ENCODE measurements around the gene MRPL49.
"Not testable (repeated sequence)": the region's sequence is repeated elsewhere in the genome, so short reads cannot be mapped to it uniquely, and the experiment has no call there.

The MRPL49 gene

DNA sequence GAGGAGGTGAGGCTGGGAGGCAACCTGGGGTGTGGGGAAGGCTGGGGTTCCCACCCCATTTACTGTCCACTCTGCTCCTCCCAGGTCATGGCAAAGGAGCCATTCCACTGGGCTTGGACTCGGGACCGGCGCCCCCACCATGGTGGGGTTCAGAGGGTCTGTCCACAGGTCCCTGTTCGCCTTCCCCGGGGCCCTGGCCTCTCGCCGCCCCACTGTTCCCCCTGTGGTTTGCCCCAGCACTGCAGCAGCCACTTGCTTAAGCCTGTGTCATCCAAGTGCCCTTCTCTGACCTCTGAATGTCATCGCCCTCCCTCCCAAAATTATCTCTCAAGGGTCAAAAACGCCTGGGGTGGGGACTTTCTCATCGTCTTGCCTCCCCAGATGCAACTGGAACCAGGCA lies 50.5 kb downstream of the MRPL49 start:
- DNase-seq: no peak

DNA sequence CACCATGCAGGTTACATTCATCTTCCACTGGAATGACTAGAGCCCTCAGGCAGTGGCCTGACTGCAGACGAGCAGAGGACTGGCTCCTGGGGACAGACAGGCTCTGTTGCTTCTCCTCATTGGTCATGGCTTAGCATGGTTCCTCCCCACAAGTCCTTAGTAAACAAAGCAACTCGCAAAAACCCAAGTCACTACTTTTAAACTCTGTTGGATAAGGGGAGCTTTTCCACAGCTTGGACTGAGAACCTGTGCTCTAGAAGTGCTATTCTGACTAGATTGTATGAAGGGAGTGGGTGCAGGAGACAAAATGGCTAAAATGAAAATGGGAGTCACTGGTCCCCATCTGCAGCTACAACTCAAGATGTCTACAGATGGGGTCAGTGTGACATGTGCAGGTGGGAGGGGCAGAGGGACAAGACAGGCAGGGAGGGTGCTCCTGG lies 52.5 kb downstream of the MRPL49 start:
- DNase-seq: not testable (repeated sequence)
